ENCODE measurements around the gene PPP2R3A.
"Not testable (repeated sequence)": the region's sequence is repeated elsewhere in the genome, so short reads cannot be mapped to it uniquely, and the experiment has no call there.

The PPP2R3A gene

GRCh38 chr3:135965506-135966270 lies at the start of gene PPP2R3A:
Gene PPP2R3A, plus strand, starts transcription at chr3:135965728. Its CDS starts 35,771 bp downstream, at chr3:136001499.
- DNase-seq: peak; percentile 77

- no peak for DNase-seq
These were observed 49.2 kb upstream of the PPP2R3A start for GRCh38 chr3:135916310-135916709.

- DNase-seq: no peak
These were observed 48.5 kb upstream of the PPP2R3A start for GRCh38 chr3:135917076-135917475.

- DNase-seq: no peak
These were observed 47.5 kb upstream of the PPP2R3A start for GRCh38 chr3:135917927-135918597.

- no peak for DNase-seq
These were observed 46.9 kb upstream of the PPP2R3A start for GRCh38 chr3:135918600-135918999.

- DNase-seq: no peak
These were observed 45.3 kb upstream of the PPP2R3A start for GRCh38 chr3:135920275-135920674.

- no peak for DNase-seq
These were observed 42.7 kb upstream of the PPP2R3A start for GRCh38 chr3:135922903-135923250.

- DNase-seq: no peak
These were observed 41.0 kb upstream of the PPP2R3A start for GRCh38 chr3:135924506-135924905.

GRCh38 chr3:135926664-135927063 lies 38.9 kb upstream of the PPP2R3A start:
- no peak for DNase-seq

GRCh38 chr3:135927155-135927554 lies 38.4 kb upstream of the PPP2R3A start:
- no peak for DNase-seq

GRCh38 chr3:135929670-135930069 lies 35.9 kb upstream of the PPP2R3A start:
- DNase-seq: no peak

GRCh38 chr3:135930255-135930654 lies 35.3 kb upstream of the PPP2R3A start:
- DNase-seq: no peak

- DNase-seq: not testable (repeated sequence)
These were observed 30.4 kb upstream of the PPP2R3A start for GRCh38 chr3:135935171-135935570.

- DNase-seq: not testable (repeated sequence)
These were observed 27.8 kb upstream of the PPP2R3A start for GRCh38 chr3:135937766-135938165.

- no peak for DNase-seq
These were observed 20.7 kb upstream of the PPP2R3A start for GRCh38 chr3:135944831-135945230.

- no peak for DNase-seq
These were observed 14.6 kb upstream of the PPP2R3A start for GRCh38 chr3:135950941-135951340.

- DNase-seq: no peak
These were observed 1.2 kb upstream of the PPP2R3A start for GRCh38 chr3:135964160-135964955.

GRCh38 chr3:135965129-135965505 lies 411 bp upstream of the PPP2R3A start:
- no peak for DNase-seq

- peak; percentile 25 for DNase-seq
These were observed 888 bp downstream of the PPP2R3A start for GRCh38 chr3:135966271-135966961.

- DNase-seq: no peak
These were observed 1.4 kb downstream of the PPP2R3A start for GRCh38 chr3:135966962-135967274.

- DNase-seq: no peak
These were observed 2.3 kb downstream of the PPP2R3A start for GRCh38 chr3:135967867-135968266.

GRCh38 chr3:135970506-135971116 lies 5.1 kb downstream of the PPP2R3A start:
- DNase-seq: no peak

- no peak for DNase-seq
These were observed 8.3 kb downstream of the PPP2R3A start for GRCh38 chr3:135973841-135974240.
